ENCODE data around the gene RSRC2.

GRCh38 chr12:122523846-122524718 is 2.7 kb downstream of the RSRC2 start:
- TF ChIP-seq POLR2A (IDR thresholded peaks at IDR 0.05; ENCODE audit: low read length) (no peak), GATA1 (IDR thresholded peaks at IDR 0.05; ENCODE audit: low read depth, low read length) (no peak)

All from erythroblast (primary cell).